ENCODE data around the gene MGLL.
"Not testable (repeated sequence)": the region's sequence is repeated elsewhere in the genome, so short reads cannot be mapped to it uniquely, and the experiment has no call there.

Gene MGLL

GRCh38 chr3:127655641-127656040 lies 166.7 kb downstream of the MGLL start:
- Mint-ChIP-seq H3K9me3 (no peaks in the 10 kb centered on the region), H3K27ac (peak overlapping the region; percentile 7 to 17 (median 13)), H3K27me3 (ENCODE audit: low read depth) (no peaks in the 10 kb centered on the region), H3K4me3 (no peak overlapping the region), H3K36me3 (ENCODE audit: low read depth) (peaks cover 4% of the 10 kb centered on the region), H3K4me1 (peaks cover 44% of the 10 kb centered on the region)
- no peak for TF ChIP-seq CTCF (IDR thresholded peaks at IDR 0.05; ENCODE audit: unreplicated experiment in 3 of 3)

- not testable (repeated sequence) for H3K36me3 Mint-ChIP-seq (ENCODE audit: low read depth)
- H3K4me1 Mint-ChIP-seq, result peaks cover 40% of the 10 kb centered on the region
These were observed 167.3 kb downstream of the MGLL start for GRCh38 chr3:127654993-127655392.

GRCh38 chr3:127654374-127654773 lies 167.9 kb downstream of the MGLL start:
- no peaks in the 10 kb centered on the region for H3K27me3 Mint-ChIP-seq (ENCODE audit: low read depth)
- H3K36me3 Mint-ChIP-seq (ENCODE audit: low read depth), result no peaks in the 10 kb centered on the region
- peaks cover 40% of the 10 kb centered on the region for H3K4me1 Mint-ChIP-seq
- peak overlapping the region in 2 of 3 experiments; percentile 0 to 75 for H3K27ac Mint-ChIP-seq
- no peak for TF ChIP-seq CTCF (IDR thresholded peaks at IDR 0.05; ENCODE audit: unreplicated experiment in 3 of 3)
- H3K4me3 Mint-ChIP-seq, result no peak overlapping the region
- no peaks in the 10 kb centered on the region for H3K9me3 Mint-ChIP-seq

More at GRCh38 chr3:127654993-127655392, 167.3 kb downstream of the MGLL start:
- not testable (repeated sequence) for H3K4me3 Mint-ChIP-seq; H3K27me3 Mint-ChIP-seq (ENCODE audit: low read depth); H3K9me3 Mint-ChIP-seq; H3K27ac Mint-ChIP-seq

- Mint-ChIP-seq H3K4me1 (peaks cover 20% of the 10 kb centered on the region), H3K4me3 (no peak overlapping the region), H3K9me3 (no peaks in the 10 kb centered on the region), H3K27ac (no peak overlapping the region), H3K27me3 (ENCODE audit: low read depth) (no peaks in the 10 kb centered on the region), H3K36me3 (ENCODE audit: low read depth) (no peaks in the 10 kb centered on the region)
- peak; percentile 89 to 91 (median 90) for TF ChIP-seq CTCF (IDR thresholded peaks at IDR 0.05; ENCODE audit: unreplicated experiment in 3 of 3)
These were observed 169.9 kb downstream of the MGLL start for GRCh38 chr3:127652246-127652995.

GRCh38 chr3:127651516-127652172 lies 170.7 kb downstream of the MGLL start:
- Mint-ChIP-seq H3K4me3 (no peak overlapping the region), H3K9me3 (no peaks in the 10 kb centered on the region), H3K27me3 (ENCODE audit: low read depth) (no peaks in the 10 kb centered on the region), H3K27ac (no peak overlapping the region), H3K4me1 (peaks cover 17% of the 10 kb centered on the region), H3K36me3 (ENCODE audit: low read depth) (no peaks in the 10 kb centered on the region)
- no peak for TF ChIP-seq CTCF (IDR thresholded peaks at IDR 0.05; ENCODE audit: unreplicated experiment in 3 of 3)

GRCh38 chr3:127650236-127650635 lies 172.1 kb downstream of the MGLL start:
- Mint-ChIP-seq H3K4me1 (peaks cover 9% of the 10 kb centered on the region), H3K9me3 (no peaks in the 10 kb centered on the region), H3K36me3 (ENCODE audit: low read depth) (no peaks in the 10 kb centered on the region), H3K27me3 (ENCODE audit: low read depth) (no peaks in the 10 kb centered on the region), H3K4me3 (no peak overlapping the region), H3K27ac (peak overlapping the region; percentile 3 to 35 (median 11))
- no peak for TF ChIP-seq CTCF (IDR thresholded peaks at IDR 0.05; ENCODE audit: unreplicated experiment in 3 of 3)
